Kidney epithelial cell (primary cell): ENCODE results near the gene BRME1. TPM values are rescaled to one million over a fixed set of nuclear protein-coding genes. Genes with fewer than 3 reads are reported as not detected.
A peak's percentile ranks its signal among the peaks of the same experiment; 100 is the strongest.

Experiments used
- DNase-seq: peaks from one replicate; pipeline ENCODE4 v3.0.0-alpha.2; 2010; ENCODE audit warnings: low read depth
- H3K27me3 ChIP-seq: 2 replicates; pipeline ENCODE4 v1.6.0; 2011; ENCODE audit warnings: low read length; ENCODE audit not compliant: control insufficient read depth, insufficient read depth
- H3K36me3 ChIP-seq: 2 replicates; pipeline ENCODE4 v1.5.1; 2011; ENCODE audit warnings: low read length; ENCODE audit not compliant: control insufficient read depth, insufficient read depth
- H3K4me3 ChIP-seq: 2 replicates; pipeline ENCODE4 v1.5.1; 2011; ENCODE audit warnings: low read depth, mild to moderate bottlenecking, control low read depth, low read length
- total RNA-seq: library from RNA; depleted of rRNA; stranded (reverse); fragments of >200 nt; gene quantifications from 2 replicates; pipeline ENCODE4 v1.2.3, GENCODE V29; 2015
- TF ChIP-seq, protein P1 (sequence below): IDR thresholded peaks from 2 replicates; pipeline ENCODE4 v1.5.1; 2011; ENCODE audit warnings: mild to moderate bottlenecking, moderate library complexity, low read length, control low read depth, inconsistent platforms; ENCODE audit not compliant: insufficient read depth, poor library complexity, severe bottlenecking

Gene BRME1
- total RNA-seq, 1 donor from 2014 or later = 2.5 TPM

GRCh38 chr19:13951043-13951442 lies 45.1 kb upstream of the BRME1 start:
- Histone ChIP-seq H3K27me3 (no peaks in the 10 kb centered on the region), H3K36me3 (peaks cover 1% of the 10 kb centered on the region), H3K4me3 (no peak overlapping the region)
- TF ChIP-seq, protein P1, sequence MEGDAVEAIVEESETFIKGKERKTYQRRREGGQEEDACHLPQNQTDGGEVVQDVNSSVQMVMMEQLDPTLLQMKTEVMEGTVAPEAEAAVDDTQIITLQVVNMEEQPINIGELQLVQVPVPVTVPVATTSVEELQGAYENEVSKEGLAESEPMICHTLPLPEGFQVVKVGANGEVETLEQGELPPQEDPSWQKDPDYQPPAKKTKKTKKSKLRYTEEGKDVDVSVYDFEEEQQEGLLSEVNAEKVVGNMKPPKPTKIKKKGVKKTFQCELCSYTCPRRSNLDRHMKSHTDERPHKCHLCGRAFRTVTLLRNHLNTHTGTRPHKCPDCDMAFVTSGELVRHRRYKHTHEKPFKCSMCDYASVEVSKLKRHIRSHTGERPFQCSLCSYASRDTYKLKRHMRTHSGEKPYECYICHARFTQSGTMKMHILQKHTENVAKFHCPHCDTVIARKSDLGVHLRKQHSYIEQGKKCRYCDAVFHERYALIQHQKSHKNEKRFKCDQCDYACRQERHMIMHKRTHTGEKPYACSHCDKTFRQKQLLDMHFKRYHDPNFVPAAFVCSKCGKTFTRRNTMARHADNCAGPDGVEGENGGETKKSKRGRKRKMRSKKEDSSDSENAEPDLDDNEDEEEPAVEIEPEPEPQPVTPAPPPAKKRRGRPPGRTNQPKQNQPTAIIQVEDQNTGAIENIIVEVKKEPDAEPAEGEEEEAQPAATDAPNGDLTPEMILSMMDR = no peak
- DNase-seq = no peak

- no peak for DNase-seq
- TF ChIP-seq, protein P1 = no peak
- Histone ChIP-seq H3K27me3 (no peaks in the 10 kb centered on the region), H3K4me3 (no peak overlapping the region), H3K36me3 (no peaks in the 10 kb centered on the region)
Observed at GRCh38 chr19:13946414-13946813, 40.5 kb upstream of the BRME1 start.

DNA sequence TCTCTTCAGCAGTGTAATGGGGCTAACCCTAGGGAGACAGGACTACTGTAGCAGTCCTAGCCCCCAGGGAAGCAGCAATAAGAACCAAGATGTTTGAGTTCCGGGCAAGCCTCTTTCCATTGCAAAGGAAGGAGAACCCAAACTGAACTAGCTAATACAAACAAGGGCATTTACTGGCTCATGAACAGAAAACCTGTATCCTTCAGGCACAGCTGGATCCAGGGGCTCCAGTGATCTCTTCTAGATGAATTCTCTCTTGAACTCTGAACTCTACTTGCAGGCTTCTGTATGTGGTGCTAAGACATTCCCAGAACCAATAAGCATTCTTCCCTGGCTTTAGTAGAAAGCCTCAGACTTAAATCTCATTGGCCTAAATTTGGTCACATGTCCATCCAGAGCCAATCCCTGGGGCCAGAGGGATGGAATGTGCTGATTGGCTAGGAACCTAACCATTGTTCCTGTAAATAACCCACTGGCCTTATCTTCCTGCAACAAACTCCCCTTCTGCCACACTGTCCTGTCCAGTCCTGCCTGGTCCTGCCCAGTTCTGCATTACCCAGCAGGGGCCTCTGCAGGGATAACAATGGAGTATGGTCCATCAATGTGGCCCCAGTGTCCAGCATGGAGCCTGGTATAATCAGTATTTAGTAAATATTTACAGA lies 36.2 kb upstream of the BRME1 start:
- Histone ChIP-seq H3K36me3 (no peaks in the 10 kb centered on the region), H3K4me3 (no peak overlapping the region), H3K27me3 (peaks cover 8% of the 10 kb centered on the region)
- TF ChIP-seq, protein P1 = no peak
- no peak for DNase-seq

- H3K36me3 ChIP-seq = no peaks in the 10 kb centered on the region
- no peak for DNase-seq
- peak within 1 kb of the TSS; percentile 19 for H3K4me3 ChIP-seq
- TF ChIP-seq, protein P1 = no peak
- peaks cover 22% of the 10 kb centered on the region for H3K27me3 ChIP-seq
Observed at GRCh38 chr19:13938301-13939064, 32.6 kb upstream of the BRME1 start, which contains the start of gene PODNL1. Gene PODNL1, minus strand, starts transcription at chr19:13938417. Its CDS starts 236 bp downstream, at chr19:13938181.

DNA sequence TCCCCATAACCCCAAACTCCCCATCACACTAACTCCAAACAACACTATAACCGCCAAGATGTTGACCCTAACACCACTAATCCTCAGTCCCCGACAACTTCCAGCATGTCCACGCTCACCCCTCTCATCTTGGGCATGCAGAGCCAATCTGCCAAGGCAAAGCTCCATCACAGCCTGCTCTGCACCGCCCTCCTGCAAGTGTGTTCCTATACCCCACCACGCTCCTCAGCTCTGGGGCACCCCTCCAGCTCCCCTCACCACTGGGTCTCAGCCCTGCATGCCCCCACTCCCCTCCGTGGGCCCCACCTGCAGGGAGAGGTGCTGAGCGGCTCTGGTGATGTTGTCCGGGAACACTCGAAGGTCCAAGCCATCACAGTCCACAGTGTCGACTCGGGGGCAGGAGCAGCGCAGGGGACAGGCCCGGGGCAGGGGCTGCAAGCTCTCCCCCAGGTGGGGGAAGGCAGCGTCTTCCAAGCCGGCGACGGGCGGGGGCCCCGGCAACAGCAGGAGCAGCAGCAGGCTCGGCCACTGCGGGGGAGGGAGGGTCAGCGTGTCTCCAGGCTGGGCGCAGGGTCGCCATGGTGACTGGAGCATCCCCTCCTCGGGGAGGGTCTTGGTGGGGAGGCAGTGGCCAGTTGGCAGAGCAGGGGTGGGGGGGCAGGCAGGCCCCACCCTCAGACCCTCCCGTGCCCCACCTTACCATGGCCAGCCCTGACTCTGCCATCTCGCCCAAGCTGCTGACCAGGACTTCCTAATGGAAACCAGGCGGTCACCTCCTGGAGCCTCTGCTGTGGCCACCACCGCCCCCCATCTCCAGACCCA lies 31.8 kb upstream of the BRME1 start:
- peak overlapping the region; percentile 19 for H3K4me3 ChIP-seq
- no peaks in the 10 kb centered on the region for H3K36me3 ChIP-seq
- TF ChIP-seq, protein P1 = no peak
- no peak for DNase-seq
- peaks cover 22% of the 10 kb centered on the region for H3K27me3 ChIP-seq
